ENCODE measurements around the gene PAX4. TPM values are rescaled to one million over a fixed set of nuclear protein-coding genes. Genes with fewer than 3 reads are reported as not detected.

PAX4 gene
- total RNA-seq, 4 donors from 2014 or later: not detected

DNA sequence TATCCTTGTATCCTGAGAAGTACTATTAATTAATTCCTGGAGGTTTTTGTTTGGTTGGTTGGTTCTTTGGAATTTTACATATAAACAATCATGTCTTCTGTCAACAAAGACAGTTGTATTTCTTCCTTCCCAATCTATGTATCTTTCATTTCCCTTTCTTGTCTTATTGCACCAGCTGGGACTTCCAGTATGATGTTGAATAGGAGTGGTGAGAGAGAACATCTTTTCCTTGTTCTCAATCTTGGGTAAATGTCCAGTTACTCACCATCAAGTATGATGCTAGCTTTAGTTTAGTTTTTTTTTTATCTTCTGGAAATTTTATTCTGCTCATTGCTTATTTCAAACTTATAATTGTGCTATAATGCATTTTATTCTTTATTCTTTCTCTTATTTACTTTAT, 7.4 kb upstream of the PAX4 start:
- TF ChIP-seq, protein P1, sequence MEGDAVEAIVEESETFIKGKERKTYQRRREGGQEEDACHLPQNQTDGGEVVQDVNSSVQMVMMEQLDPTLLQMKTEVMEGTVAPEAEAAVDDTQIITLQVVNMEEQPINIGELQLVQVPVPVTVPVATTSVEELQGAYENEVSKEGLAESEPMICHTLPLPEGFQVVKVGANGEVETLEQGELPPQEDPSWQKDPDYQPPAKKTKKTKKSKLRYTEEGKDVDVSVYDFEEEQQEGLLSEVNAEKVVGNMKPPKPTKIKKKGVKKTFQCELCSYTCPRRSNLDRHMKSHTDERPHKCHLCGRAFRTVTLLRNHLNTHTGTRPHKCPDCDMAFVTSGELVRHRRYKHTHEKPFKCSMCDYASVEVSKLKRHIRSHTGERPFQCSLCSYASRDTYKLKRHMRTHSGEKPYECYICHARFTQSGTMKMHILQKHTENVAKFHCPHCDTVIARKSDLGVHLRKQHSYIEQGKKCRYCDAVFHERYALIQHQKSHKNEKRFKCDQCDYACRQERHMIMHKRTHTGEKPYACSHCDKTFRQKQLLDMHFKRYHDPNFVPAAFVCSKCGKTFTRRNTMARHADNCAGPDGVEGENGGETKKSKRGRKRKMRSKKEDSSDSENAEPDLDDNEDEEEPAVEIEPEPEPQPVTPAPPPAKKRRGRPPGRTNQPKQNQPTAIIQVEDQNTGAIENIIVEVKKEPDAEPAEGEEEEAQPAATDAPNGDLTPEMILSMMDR (IDR thresholded peaks at IDR 0.05; ENCODE audit: low read depth): no peak

DNA sequence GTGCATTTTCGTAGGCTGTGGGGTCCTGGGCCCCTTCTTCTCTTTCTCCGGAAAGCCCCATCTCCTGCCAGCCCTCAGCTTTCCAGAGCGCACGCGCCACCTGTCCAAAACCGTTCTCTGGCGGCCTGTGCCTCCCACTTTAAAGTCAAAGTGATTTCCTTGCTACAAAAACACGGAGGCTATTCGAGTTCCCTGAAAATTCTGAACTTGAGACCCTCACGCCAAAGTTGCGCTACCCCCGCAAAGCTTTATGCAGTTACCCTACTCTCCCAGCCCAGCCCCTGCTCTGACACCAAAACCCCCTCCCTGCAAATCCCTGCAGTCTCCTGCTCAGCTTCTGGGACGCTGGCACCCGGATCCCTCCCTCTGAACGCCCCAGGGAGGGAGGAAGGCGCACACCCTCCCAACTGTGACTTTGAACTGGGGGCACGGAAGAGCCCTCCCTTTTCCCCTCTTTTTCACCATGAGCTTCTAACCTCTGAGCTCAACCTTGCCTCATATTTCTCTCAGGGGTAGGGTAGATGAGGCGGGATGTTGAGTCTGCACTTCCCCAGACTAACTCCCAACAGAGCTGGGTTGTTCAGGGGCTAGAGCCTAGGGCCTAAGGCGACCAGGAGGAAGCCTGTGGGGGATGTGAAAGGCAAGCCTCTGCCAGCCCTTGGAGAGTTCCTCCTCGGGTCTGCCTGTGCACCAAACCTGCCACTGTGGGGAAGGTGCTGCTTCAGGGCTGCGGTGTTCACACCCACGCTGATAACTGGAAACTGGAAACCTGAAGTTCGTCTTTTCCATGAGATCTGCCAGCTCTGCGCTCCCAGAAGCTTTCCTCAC, 2.7 kb upstream of the PAX4 start:
- TF ChIP-seq, protein P1 (IDR thresholded peaks at IDR 0.05; ENCODE audit: low read depth): no peak

DNA sequence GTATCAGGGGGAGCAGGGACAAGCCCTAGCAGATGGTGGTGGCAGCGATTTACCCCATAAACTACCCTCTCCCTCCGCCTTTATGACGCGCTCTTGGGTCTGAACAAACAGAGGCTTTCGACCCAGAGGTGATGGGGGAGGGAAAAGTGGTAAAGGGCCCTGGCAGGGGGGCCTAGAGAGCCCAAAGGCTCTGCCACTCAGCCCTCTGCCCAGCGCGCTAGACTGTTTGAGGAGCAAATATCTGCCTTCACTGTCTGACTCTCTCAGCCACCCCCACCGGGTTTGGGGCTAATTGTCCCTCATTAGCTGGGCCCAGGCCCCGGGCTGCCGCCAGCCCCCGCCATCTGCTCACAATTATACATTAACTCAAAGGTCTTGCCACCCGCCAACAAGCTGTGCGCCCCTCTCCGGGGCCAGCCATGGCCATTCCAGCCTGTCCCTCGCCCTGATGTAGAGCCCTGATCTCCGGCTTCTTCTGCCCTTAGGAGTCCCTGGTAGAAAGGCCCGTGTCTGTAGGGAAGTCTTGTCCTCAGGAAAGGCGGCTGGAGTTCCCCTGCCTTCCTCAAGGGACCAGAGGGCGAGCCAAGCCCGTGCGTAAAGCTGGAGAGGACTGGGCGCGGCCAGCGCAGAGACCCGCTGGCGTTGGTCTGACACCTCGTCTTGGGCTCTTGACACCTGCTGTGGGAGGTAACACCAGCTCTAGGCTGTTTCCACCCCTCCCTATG, 1.9 kb upstream of the PAX4 start:
- TF ChIP-seq, protein P1 (IDR thresholded peaks at IDR 0.05; ENCODE audit: low read depth): no peak

DNA sequence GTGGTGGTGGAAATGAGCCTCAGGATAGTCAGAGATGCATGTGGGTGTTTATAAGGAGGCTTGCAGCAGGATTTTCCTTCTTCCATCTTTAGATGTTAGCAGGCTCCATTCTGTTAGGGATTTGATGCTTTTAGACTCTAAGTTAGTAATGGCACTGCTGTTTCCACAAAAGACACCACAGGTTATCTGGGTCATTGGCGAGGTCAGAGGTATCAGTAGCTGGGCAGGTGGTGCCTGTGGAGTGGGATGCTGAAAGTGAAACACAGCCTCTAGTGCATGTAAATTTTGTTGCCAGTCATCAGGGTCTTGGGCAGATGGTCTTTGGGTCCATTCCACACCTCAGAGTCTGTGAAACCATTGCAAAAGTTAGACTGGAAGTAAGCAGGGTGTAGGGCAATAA, 833 bp upstream of the PAX4 start:
- TF ChIP-seq, protein P1 (IDR thresholded peaks at IDR 0.05; ENCODE audit: low read depth): no peak

DNA sequence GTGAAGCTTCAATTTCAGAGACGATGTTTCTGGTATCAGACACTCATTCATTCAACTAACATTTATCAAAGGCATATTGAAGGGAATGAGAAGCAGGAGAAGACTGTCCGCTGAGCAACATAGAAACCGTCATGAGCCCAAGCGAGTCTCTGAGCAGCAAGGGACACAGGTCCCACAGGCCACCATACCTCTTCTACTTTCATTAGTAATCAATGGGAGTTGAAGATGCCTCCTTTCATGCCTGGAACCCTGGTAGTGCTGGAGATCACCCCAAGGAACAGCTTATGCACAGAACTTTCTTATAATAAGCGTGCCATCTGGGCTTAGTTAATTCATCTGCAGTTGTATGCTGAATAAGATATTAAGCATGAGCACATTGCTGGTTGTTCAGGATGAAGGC, 1.2 kb downstream of the PAX4 start:
- TF ChIP-seq, protein P1 (IDR thresholded peaks at IDR 0.05; ENCODE audit: low read depth): no peak

DNA sequence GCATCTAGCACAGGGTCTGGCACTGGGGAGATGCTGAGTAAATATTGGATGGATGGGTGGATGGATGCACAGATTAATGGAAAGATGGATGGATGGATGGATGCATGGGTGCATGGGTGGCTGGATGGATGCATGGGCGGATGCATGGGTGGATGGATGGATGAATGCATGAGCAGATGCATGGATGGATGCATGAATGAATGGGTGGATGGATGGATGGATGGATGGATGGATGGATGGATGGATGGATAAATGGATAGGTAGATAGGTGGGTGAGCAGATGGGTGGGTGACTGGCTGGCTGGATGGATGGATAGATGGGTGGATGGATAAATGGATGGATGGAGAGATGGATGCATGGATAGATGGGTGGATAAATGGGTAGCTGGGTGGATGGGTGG, 5.7 kb downstream of the PAX4 start:
- TF ChIP-seq, protein P1 (IDR thresholded peaks at IDR 0.05; ENCODE audit: low read depth): no peak

DNA sequence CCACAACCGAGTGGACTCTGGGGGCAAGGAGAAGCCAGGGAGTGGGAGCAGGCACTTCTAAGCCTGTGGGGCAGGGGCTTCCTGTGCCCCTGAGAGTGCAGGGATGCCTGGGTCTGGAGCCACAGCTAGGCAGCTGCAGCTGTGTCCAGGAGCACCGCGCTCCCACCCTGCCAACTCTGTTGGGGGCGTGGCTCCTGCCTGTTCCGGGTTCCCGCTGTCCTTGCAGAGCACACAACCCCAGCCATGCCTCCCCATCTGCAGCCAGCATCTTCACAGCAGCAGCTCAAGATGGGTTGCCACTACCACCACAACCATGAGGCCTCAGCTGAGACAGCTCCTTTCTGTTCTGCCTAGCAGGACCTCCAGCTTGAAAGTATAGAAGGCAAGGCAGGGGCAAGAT, 8.6 kb downstream of the PAX4 start:
- TF ChIP-seq, protein P1 (IDR thresholded peaks at IDR 0.05; ENCODE audit: low read depth): no peak

Measured in subcutaneous adipose tissue (tissue), 4 donors.